GM23338 (cell line): Measurements from ENCODE around the gene KLHL18. TPM values are rescaled to one million over a fixed set of nuclear protein-coding genes. Genes with fewer than 3 reads are reported as not detected.

Experiments
- ATAC-seq: fragments of 200-7000 bp; cut with Tn5 transposase; 3 replicates; pipeline ENCODE4 v1.9.1; 2020
- DNase-seq: peaks from one replicate; pipeline ENCODE4 v3.0.0-alpha.2; 2015; ENCODE audit warnings: low spot score
- H2AFZ ChIP-seq: fragments of 200-600 bp; sonication (generic); 2 replicates; pipeline ENCODE4 v1.8.0; 2016; ENCODE audit warnings: antibody characterized with exemption, mild to moderate bottlenecking, moderate library complexity
- H3F3A ChIP-seq: fragments of 200-600 bp; sonication (generic); replicated peaks from 2 replicates; pipeline ENCODE4 v1.8.0; 2017; ENCODE audit warnings: antibody characterized with exemption, mixed run types, low read depth
- H3K27ac ChIP-seq: fragments of 200-600 bp; sonication (generic); 2 replicates; pipeline ENCODE4 v1.6.1; 2016; ENCODE audit warnings: low read depth
- H3K27me3 ChIP-seq: fragments of 200-600 bp; sonication (generic); 2 replicates; pipeline ENCODE4 v1.8.0; 2016; ENCODE audit warnings: mild to moderate bottlenecking, mixed run types, moderate library complexity; ENCODE audit not compliant: insufficient read depth
- H3K36me3 ChIP-seq: fragments of 200-600 bp; sonication (generic); 2 replicates; pipeline ENCODE4 v1.8.0; 2016; ENCODE audit warnings: mild to moderate bottlenecking; ENCODE audit not compliant: insufficient read depth
- H3K4me1 ChIP-seq: fragments of 200-600 bp; sonication (generic); 2 replicates; pipeline ENCODE4 v1.8.0; 2016; ENCODE audit warnings: mild to moderate bottlenecking, moderate library complexity; ENCODE audit not compliant: insufficient read depth
- H3K4me2 ChIP-seq: fragments of 200-600 bp; sonication (generic); 2 replicates; pipeline ENCODE4 v1.7.1; 2017; ENCODE audit warnings: mixed run types
- H3K4me3 ChIP-seq: fragments of 200-600 bp; sonication (generic); 2 replicates; pipeline ENCODE4 v1.6.1; 2016; ENCODE audit warnings: mixed run types
- H3K79me2 ChIP-seq: fragments of 200-600 bp; sonication (generic); replicated peaks from 2 replicates; pipeline ENCODE4 v1.8.0; 2017; ENCODE audit warnings: mild to moderate bottlenecking; ENCODE audit not compliant: insufficient read depth
- H3K9me2 ChIP-seq: fragments of 200-600 bp; sonication (generic); 2 replicates; pipeline ENCODE4 v1.8.0; 2017; ENCODE audit not compliant: insufficient read depth
- H4K20me1 ChIP-seq: fragments of 200-600 bp; sonication (generic); replicated peaks from 2 replicates; pipeline ENCODE4 v1.8.0; 2017; ENCODE audit warnings: mild to moderate bottlenecking; ENCODE audit not compliant: insufficient read depth
- H3K27ac Mint-ChIP-seq: 2 replicates; pipeline ENCODE4 v1.8.0; 2020; ENCODE audit warnings: inconsistent platforms, mild to moderate bottlenecking, moderate library complexity, mixed read lengths
- H3K27me3 Mint-ChIP-seq: 3 replicates; pipeline ENCODE4 v1.8.0; 2022; ENCODE audit warnings: low read depth, mild to moderate bottlenecking, moderate library complexity, mixed read lengths, inconsistent platforms; ENCODE audit not compliant: insufficient read depth, poor library complexity
- H3K36me3 Mint-ChIP-seq: 3 replicates; pipeline ENCODE4 v1.8.0; 2021; ENCODE audit warnings: low read depth, mild to moderate bottlenecking, inconsistent platforms, moderate library complexity, mixed read lengths
- H3K4me1 Mint-ChIP-seq: 3 replicates; pipeline ENCODE4 v1.8.0; 2020; ENCODE audit warnings: mild to moderate bottlenecking, inconsistent platforms, mixed read lengths
- H3K4me3 Mint-ChIP-seq: 3 replicates; pipeline ENCODE4 v1.8.0; 2021; ENCODE audit warnings: moderate library complexity, mild to moderate bottlenecking, inconsistent platforms, mixed read lengths
- H3K9me3 Mint-ChIP-seq: 3 replicates; pipeline ENCODE4 v1.8.0; 2020; ENCODE audit warnings: moderate library complexity, mild to moderate bottlenecking, inconsistent platforms, mixed read lengths
- CTCF ChIP-seq, 2 experiments: fragments of 200-600 bp in 1 of 2; sonication (generic) in 1 of 2; conservative IDR thresholded peaks; 2 replicates each; pipeline versions ENCODE4 v1.5.1 to v1.6.1; 2016 to 2017; ENCODE audit warnings: antibody characterized with exemption in 2 of 2, low read depth in 2 of 2, mild to moderate bottlenecking in 2 of 2, moderate library complexity in 1 of 2
- ETS1 ChIP-seq: IDR thresholded peaks from 2 replicates; pipeline ENCODE4 v1.6.1; 2016; ENCODE audit warnings: antibody characterized with exemption
- NANOG ChIP-seq: IDR thresholded peaks from 2 replicates; pipeline ENCODE4 v1.6.1; 2016; ENCODE audit warnings: antibody characterized with exemption, borderline replicate concordance
- ZNF331 ChIP-seq: fragments of 250-450 bp; sonication (Bioruptor Pico); IDR thresholded peaks from 2 replicates; pipeline ENCODE4 v1.5.0; 2020; ENCODE audit warnings: low read depth, mild to moderate bottlenecking, moderate library complexity
- ZNF462 ChIP-seq: fragments of 250-450 bp; sonication (Bioruptor Pico); IDR thresholded peaks from 2 replicates; pipeline ENCODE4 v1.5.0; 2020; ENCODE audit warnings: mild to moderate bottlenecking, moderate library complexity
- polyA plus RNA-seq: library from polyadenylated mRNA; unstranded; fragments of >200 nt; fragmentation: Nextera tagmentation; extraction: Ambion mirVana; gene quantifications from 2 replicates; pipeline ENCODE4 v1.2.1, GENCODE V29; 2016
- total RNA-seq: library from RNA; depleted of rRNA; stranded (reverse); fragments of >200 nt; shearing (Covaris generic); gene quantifications from 2 replicates; pipeline ENCODE4 v1.2.3, GENCODE V29; 2014

Gene KLHL18
- total and polyA plus RNA-seq, 2 experiments from 2014 or later = 11.3 to 18.1 TPM

GRCh38 chr3:47365213-47366153 is 82.7 kb downstream of the KLHL18 start (continued):
- no peak for TF ChIP-seq ZNF462 (CRISPR knock-in tag)
- no peak for TF ChIP-seq CTCF (conservative IDR thresholded peaks at IDR 0.05; ENCODE audit: low read depth in 2 of 2)

GRCh38 chr3:47366833-47367232 is 84.1 kb downstream of the KLHL18 start:
- no peaks in the 10 kb centered on the region for H3K9me2 ChIP-seq
- H3K36me3 Mint-ChIP-seq = no peaks in the 10 kb centered on the region; the same call in 1 of the 3 replicates
- peaks cover 5% of the 10 kb centered on the region; the same call in 1 of the 2 replicates for H3K4me1 ChIP-seq
- no peak overlapping the region for H2AFZ ChIP-seq
- no peak overlapping the region for H3K4me3 ChIP-seq
- ATAC-seq = no peak
- no peaks in the 10 kb centered on the region for H3F3A ChIP-seq
- H3K27me3 Mint-ChIP-seq = peaks cover 12% of the 10 kb centered on the region
- H3K36me3 ChIP-seq = no peaks in the 10 kb centered on the region
- no peak for DNase-seq
- no peak overlapping the region for H3K27ac Mint-ChIP-seq
- no peak overlapping the region for H3K4me3 Mint-ChIP-seq
- no peak overlapping the region for H3K4me2 ChIP-seq
- H4K20me1 ChIP-seq = no peaks in the 10 kb centered on the region
- H3K27ac ChIP-seq = no peak overlapping the region
- H3K4me1 Mint-ChIP-seq = peaks cover 6% of the 10 kb centered on the region
- peaks cover 7% of the 10 kb centered on the region; the same call in 2 of the 3 replicates for H3K9me3 Mint-ChIP-seq
- H3K27me3 ChIP-seq = no peaks in the 10 kb centered on the region
- H3K79me2 ChIP-seq = no peaks in the 10 kb centered on the region
- no peak for TF ChIP-seq NANOG
- TF ChIP-seq ETS1 = no peak
- TF ChIP-seq ZNF331 (CRISPR knock-in tag) = no peak
